HG03280 (cell line): ENCODE measurements around the gene ARHGEF40.

Experiments used
- ATAC-seq: cut with Tn5 transposase; IDR thresholded peaks from one replicate; pipeline ENCODE4 v1.9.1; 2021; ENCODE audit warnings: mild to moderate bottlenecking, moderate library complexity; ENCODE audit not compliant: unreplicated experiment

Gene ARHGEF40

GRCh38 chr14:21058903-21059302 lies 11.2 kb upstream of the ARHGEF40 start:
- ATAC-seq: no peak

GRCh38 chr14:21059842-21060613 lies 10.1 kb upstream of the ARHGEF40 start:
- ATAC-seq: no peak

GRCh38 chr14:21060614-21061346 lies 9.3 kb upstream of the ARHGEF40 start:
- ATAC-seq: no peak

- ATAC-seq: no peak
Measured at GRCh38 chr14:21061347-21061668, 8.8 kb upstream of the ARHGEF40 start.

GRCh38 chr14:21063479-21063878 lies 6.6 kb upstream of the ARHGEF40 start:
- ATAC-seq: no peak

GRCh38 chr14:21066882-21067502 lies 3.1 kb upstream of the ARHGEF40 start:
- no peak for ATAC-seq

GRCh38 chr14:21068521-21069387 lies 1.4 kb upstream of the ARHGEF40 start:
- no peak for ATAC-seq

GRCh38 chr14:21069388-21070082 lies 569 bp upstream of the ARHGEF40 start:
- no peak for ATAC-seq

GRCh38 chr14:21070610-21071224 lies 613 bp downstream of the ARHGEF40 start:
- no peak for ATAC-seq

GRCh38 chr14:21071225-21072030 lies 1.3 kb downstream of the ARHGEF40 start:
- peak; percentile 64 for ATAC-seq

GRCh38 chr14:21072031-21072473 lies 1.9 kb downstream of the ARHGEF40 start:
- no peak for ATAC-seq

- ATAC-seq: no peak
Measured at GRCh38 chr14:21072781-21073339, 2.8 kb downstream of the ARHGEF40 start.

GRCh38 chr14:21073921-21074320 lies 3.8 kb downstream of the ARHGEF40 start:
- no peak for ATAC-seq

GRCh38 chr14:21074398-21075272 lies 4.5 kb downstream of the ARHGEF40 start:
- ATAC-seq: no peak

- no peak for ATAC-seq
Measured at GRCh38 chr14:21075719-21076437, 5.8 kb downstream of the ARHGEF40 start.

GRCh38 chr14:21077672-21078071 lies 7.6 kb downstream of the ARHGEF40 start:
- ATAC-seq: no peak

- ATAC-seq: no peak
Measured at GRCh38 chr14:21078287-21078686, 8.2 kb downstream of the ARHGEF40 start.
